ENCODE results near the gene ARHGAP5.

ARHGAP5 gene, protein sequence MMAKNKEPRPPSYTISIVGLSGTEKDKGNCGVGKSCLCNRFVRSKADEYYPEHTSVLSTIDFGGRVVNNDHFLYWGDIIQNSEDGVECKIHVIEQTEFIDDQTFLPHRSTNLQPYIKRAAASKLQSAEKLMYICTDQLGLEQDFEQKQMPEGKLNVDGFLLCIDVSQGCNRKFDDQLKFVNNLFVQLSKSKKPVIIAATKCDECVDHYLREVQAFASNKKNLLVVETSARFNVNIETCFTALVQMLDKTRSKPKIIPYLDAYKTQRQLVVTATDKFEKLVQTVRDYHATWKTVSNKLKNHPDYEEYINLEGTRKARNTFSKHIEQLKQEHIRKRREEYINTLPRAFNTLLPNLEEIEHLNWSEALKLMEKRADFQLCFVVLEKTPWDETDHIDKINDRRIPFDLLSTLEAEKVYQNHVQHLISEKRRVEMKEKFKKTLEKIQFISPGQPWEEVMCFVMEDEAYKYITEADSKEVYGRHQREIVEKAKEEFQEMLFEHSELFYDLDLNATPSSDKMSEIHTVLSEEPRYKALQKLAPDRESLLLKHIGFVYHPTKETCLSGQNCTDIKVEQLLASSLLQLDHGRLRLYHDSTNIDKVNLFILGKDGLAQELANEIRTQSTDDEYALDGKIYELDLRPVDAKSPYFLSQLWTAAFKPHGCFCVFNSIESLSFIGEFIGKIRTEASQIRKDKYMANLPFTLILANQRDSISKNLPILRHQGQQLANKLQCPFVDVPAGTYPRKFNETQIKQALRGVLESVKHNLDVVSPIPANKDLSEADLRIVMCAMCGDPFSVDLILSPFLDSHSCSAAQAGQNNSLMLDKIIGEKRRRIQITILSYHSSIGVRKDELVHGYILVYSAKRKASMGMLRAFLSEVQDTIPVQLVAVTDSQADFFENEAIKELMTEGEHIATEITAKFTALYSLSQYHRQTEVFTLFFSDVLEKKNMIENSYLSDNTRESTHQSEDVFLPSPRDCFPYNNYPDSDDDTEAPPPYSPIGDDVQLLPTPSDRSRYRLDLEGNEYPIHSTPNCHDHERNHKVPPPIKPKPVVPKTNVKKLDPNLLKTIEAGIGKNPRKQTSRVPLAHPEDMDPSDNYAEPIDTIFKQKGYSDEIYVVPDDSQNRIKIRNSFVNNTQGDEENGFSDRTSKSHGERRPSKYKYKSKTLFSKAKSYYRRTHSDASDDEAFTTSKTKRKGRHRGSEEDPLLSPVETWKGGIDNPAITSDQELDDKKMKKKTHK (N-terminal part only)

DNA sequence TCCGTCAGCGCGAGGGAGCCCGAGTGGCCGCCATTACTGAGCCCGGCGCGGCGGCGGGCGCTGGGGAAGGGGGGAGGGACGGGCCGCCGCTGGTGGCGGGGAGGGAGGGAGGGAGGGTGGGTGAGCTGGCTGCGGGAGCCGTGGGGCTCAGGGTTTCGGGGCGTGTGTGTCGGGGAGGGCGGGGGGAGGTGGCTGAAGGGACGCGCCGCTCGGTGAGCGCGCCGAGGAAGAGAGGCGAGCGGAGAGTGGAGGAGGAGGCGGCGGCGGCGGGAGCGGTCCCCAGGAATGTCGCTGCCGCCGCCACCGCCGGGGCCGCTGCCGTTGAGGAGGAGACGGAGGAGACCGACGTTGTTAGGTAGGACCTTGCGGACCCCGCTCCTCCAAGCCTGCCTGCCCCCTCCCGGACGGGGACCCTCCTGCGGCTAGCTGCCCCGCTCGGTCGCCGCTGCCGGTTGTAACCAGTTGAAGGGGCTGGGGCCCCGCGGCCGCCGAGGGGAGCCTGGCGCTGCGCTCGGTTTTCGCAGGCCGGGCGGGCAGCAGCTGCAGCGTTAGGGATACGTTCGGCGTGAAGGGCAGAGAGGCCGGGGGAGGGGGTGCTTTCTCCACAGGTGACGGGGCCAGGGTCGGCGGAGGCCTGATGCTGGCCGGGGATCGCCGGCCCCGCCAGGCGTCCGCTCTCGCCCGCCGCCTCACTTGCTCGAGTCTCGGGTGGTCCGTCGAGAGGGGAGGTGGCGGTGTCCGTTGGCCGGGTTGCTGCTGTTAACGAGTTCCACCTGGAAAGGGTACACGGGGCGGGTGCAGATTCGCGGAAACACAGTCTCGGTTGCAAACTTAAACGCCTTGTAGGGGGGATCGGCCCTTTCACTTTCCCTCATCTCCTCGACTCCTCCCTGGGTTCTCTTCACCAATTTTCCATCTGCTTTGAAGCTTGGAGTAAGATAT lies at the start of gene ARHGAP5:
Gene ARHGAP5 (plus strand): TSS at position 224 of the 942 bp plus-strand sequence. CDS start 13,366 bp downstream, outside the sequence.
- DNase-seq = peak; percentile 75

DNA sequence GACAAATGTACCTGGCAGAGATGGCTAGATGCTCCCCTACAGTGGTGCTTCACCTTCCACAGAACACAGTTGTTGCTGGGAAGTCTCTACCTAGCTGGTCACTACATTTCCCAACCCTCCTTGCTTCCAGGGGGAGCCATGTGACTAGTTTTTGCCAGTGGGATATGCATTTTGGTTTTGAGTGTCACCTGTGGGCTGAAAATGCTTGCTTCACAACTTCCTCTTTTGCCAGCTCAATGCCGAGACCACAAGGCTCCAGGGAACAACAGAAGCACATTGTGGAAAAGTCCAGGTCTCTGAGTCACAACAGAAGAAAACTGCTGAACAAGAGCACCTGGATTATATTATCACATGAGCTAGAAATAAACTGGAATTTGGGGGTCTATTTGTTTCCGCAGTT lies 48.5 kb upstream of the ARHGAP5 start:
- DNase-seq = no peak

- DNase-seq = no peak
These were observed 43.6 kb upstream of the ARHGAP5 start for GRCh38 chr14:32033543-32033942.

DNA sequence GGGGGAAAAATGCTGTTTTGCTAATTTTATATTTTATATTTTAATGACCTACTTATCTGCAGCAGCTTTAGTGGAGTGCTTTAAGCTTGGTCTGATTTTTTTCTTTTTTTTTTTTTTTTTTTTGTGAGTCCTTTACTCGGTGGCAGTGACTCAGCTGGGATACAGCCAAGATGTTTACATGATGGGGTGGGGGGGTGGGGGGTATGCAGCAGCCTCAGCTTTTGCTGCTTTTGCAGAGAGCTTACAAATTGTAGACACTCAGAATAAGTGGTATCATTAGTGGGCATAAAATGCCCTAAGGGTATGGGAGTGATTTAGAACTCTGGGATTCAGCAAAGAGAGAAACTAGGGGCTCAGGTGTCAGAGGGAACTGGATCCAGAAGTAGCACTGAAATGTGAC lies 38.2 kb upstream of the ARHGAP5 start:
- no peak for DNase-seq

DNA sequence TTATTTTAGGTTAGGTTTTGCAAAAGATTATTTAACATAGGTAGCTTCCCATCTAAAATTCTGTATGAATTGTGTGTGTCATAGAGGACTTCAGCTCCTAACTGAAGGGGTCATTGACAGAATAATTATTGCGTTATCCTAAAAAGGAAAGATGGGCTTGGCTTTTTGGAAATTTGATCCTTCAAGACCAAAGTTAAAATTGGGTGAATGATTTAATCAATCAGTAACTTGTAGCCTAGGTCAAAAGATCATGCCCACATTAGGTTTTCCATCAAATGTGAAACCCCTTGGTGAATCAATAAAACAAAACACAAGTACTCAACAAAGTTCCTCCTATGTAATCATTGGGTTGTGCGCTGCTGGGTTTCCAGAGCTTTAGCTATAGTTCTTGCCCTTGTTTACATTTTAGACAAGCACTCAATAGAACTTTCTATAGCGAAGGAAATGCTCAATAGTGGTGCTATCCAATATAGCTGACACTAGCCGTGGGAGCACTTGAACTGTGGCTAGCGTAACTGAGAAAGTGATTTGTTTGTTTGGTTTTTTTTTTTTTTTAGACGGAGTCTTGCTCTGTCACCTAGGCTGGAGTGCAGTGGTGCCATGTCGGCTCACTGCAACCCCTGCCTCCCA lies 37.6 kb upstream of the ARHGAP5 start:
- no peak for DNase-seq

GRCh38 chr14:32043624-32044023 lies 33.5 kb upstream of the ARHGAP5 start:
- no peak for DNase-seq

GRCh38 chr14:32044454-32044853 lies 32.6 kb upstream of the ARHGAP5 start:
- no peak for DNase-seq

DNA sequence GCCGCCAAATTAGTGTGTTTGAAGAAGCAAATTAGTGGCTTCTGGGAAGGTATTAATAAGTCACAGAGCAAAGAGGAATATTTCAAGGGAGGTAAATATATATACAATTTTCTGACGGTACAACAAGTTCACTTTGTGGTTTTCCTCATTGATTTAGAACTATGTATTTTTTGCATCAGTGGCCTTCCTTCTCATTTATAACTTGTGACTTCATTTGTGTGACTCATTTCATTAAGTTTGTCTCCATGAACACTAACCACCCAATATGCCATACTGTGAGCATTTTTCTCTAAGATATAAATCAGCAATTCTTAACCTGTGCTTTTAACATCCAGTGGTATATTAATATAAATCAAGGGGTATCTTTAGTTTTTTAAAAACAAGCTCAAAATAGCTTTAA lies 29.3 kb upstream of the ARHGAP5 start:
- no peak for DNase-seq

GRCh38 chr14:32049361-32050088 lies 27.6 kb upstream of the ARHGAP5 start:
- DNase-seq = no peak

- DNase-seq = no peak
These were observed 26.2 kb upstream of the ARHGAP5 start for GRCh38 chr14:32050878-32051277.

- DNase-seq = no peak
These were observed 22.6 kb upstream of the ARHGAP5 start for GRCh38 chr14:32054536-32054935.

- no peak for DNase-seq
These were observed 21.9 kb upstream of the ARHGAP5 start for GRCh38 chr14:32055175-32055574.

GRCh38 chr14:32059702-32060101 lies 17.4 kb upstream of the ARHGAP5 start:
- DNase-seq = no peak

DNA sequence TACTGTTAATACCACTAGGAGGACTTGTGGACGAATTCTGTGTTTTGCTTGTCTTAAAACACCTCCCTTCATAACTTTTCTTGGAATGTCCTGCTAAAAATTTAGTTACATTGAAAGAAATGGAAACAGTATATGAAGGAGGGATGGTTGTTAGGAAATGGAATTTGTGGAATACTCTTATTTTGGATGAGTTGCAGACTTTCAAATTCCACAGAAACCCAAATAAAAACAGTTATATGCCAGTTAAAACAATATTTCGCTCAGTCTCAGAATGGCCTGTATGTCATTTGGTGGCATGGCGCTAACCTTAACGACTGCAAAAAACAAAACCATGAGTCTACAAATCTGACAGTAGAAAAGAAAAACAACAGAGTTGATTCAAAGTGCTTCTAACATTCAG lies 12.2 kb upstream of the ARHGAP5 start:
- DNase-seq = no peak

- DNase-seq = no peak
These were observed 8.4 kb upstream of the ARHGAP5 start for GRCh38 chr14:32068708-32069107.

GRCh38 chr14:32070282-32070681 lies 6.8 kb upstream of the ARHGAP5 start:
- no peak for DNase-seq

GRCh38 chr14:32072676-32073075 lies 4.4 kb upstream of the ARHGAP5 start:
- no peak for DNase-seq

GRCh38 chr14:32073537-32074189 lies 3.4 kb upstream of the ARHGAP5 start:
- peak; percentile 34 for DNase-seq

GRCh38 chr14:32074887-32075572 lies 2.1 kb upstream of the ARHGAP5 start:
- no peak for DNase-seq

All from activated naive CD4-positive, alpha-beta T cell treated with Interleukin-2 at 50 U/mL for 16 hours (primary cell).